ENCODE measurements around the gene DOCK9. TPM values are rescaled to one million over a fixed set of nuclear protein-coding genes. Genes with fewer than 3 reads are reported as not detected.

Gene DOCK9
- polyA plus RNA-seq, 3 donors, result 0.01 TPM; not detected in 2

GRCh38 chr13:98873377-98874028 is 104.4 kb downstream of the DOCK9 start:
- Histone ChIP-seq H3K27ac (ENCODE audit: low read depth in 1 of 2, low read length in 2 of 2) (no peak overlapping the region), H3K4me1 (ENCODE audit: control insufficient read depth in 1 of 2, insufficient read depth in 2 of 2, low read length in 2 of 2) (no peaks in the 10 kb centered on the region), H3K9ac (ENCODE audit: insufficient read depth, low read length, poor library complexity, severe bottlenecking) (no peak overlapping the region), H3K27me3 (ENCODE audit: control insufficient read depth in 2 of 2, insufficient read depth in 2 of 2, low read length in 2 of 2) (peaks cover 0 to 2% of the 10 kb centered on the region in 2 donors), H2AFZ (ENCODE audit: insufficient read depth, low read depth, low read length, poor library complexity, severe bottlenecking) (no peak overlapping the region), H3K36me3 (replicated peaks in 1 of 2; ENCODE audit: control insufficient read depth in 1 of 2, insufficient read depth in 2 of 2, low read length in 2 of 2) (no peaks in the 10 kb centered on the region), H3K9me3 (replicated peaks in 1 of 2; ENCODE audit: control insufficient read depth in 1 of 2, insufficient read depth in 1 of 2, low read length in 2 of 2) (peaks cover 0 to 9% of the 10 kb centered on the region in 2 donors), H3K79me2 (ENCODE audit: insufficient read depth, low read length) (no peaks in the 10 kb centered on the region), H3K4me3 (replicated peaks in 1 of 3; ENCODE audit: low read depth in 2 of 3, low read length in 3 of 3) (no peak overlapping the region), H4K20me1 (ENCODE audit: insufficient read depth, low read length) (no peaks in the 10 kb centered on the region), H3K4me2 (replicated peaks; ENCODE audit: extremely low read depth, low read length, poor library complexity, severe bottlenecking) (no peak overlapping the region)
- DNase-seq, result no peak
- no peak overlapping the region for H3K4me3 Mint-ChIP-seq
- H3K27me3 Mint-ChIP-seq (ENCODE audit: low read depth in 3 of 3), result peaks cover 5 to 6% (median 6%) of the 10 kb centered on the region in 3 donors
- WGBS (ENCODE audit: insufficient coverage), result no CpG with 5 or more reads among the region's 3 CpGs
- peaks cover 3 to 17% (median 10%) of the 10 kb centered on the region in 7 donors for H3K9me3 Mint-ChIP-seq
- H3K27ac Mint-ChIP-seq, result no peak overlapping the region
- intact Hi-C loops (cut with micrococcal nuclease), result no loop called here
- no peaks in the 10 kb centered on the region for H3K36me3 Mint-ChIP-seq
- H3K4me1 Mint-ChIP-seq, result no peaks in the 10 kb centered on the region
- TF ChIP-seq, protein P1, sequence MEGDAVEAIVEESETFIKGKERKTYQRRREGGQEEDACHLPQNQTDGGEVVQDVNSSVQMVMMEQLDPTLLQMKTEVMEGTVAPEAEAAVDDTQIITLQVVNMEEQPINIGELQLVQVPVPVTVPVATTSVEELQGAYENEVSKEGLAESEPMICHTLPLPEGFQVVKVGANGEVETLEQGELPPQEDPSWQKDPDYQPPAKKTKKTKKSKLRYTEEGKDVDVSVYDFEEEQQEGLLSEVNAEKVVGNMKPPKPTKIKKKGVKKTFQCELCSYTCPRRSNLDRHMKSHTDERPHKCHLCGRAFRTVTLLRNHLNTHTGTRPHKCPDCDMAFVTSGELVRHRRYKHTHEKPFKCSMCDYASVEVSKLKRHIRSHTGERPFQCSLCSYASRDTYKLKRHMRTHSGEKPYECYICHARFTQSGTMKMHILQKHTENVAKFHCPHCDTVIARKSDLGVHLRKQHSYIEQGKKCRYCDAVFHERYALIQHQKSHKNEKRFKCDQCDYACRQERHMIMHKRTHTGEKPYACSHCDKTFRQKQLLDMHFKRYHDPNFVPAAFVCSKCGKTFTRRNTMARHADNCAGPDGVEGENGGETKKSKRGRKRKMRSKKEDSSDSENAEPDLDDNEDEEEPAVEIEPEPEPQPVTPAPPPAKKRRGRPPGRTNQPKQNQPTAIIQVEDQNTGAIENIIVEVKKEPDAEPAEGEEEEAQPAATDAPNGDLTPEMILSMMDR (IDR thresholded peaks at IDR 0.05), result no peak

DNA sequence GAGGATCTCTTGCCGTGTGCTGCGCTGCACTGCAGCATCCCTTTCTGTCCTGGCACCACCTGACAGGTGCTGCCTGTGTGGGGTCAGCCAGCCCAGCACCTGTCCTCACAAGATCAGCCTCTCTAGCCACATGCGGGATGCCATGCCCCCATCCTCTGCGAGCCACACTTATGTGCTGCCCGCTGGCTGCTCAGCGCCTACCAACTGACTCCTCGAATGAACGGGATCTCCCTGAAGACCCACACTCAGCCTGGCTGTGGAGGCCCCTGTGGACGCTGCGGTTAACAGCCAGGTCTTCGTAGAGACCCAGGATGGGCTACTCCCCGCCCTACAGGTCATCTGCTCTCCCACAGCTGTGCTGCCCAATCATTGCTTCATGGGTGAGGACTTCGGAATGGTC is 106.1 kb downstream of the DOCK9 start:
- Histone ChIP-seq H3K27me3 (ENCODE audit: control insufficient read depth in 2 of 2, insufficient read depth in 2 of 2, low read length in 2 of 2) (peaks cover 0 to 2% of the 10 kb centered on the region in 2 donors), H3K4me1 (ENCODE audit: control insufficient read depth in 1 of 2, insufficient read depth in 2 of 2, low read length in 2 of 2) (no peaks in the 10 kb centered on the region), H3K9ac (ENCODE audit: insufficient read depth, low read length, poor library complexity, severe bottlenecking) (no peak overlapping the region), H3K9me3 (replicated peaks in 1 of 2; ENCODE audit: control insufficient read depth in 1 of 2, insufficient read depth in 1 of 2, low read length in 2 of 2) (peaks cover 0 to 9% of the 10 kb centered on the region in 2 donors), H3K79me2 (ENCODE audit: insufficient read depth, low read length) (no peaks in the 10 kb centered on the region), H3K36me3 (replicated peaks in 1 of 2; ENCODE audit: control insufficient read depth in 1 of 2, insufficient read depth in 2 of 2, low read length in 2 of 2) (no peaks in the 10 kb centered on the region), H3K27ac (ENCODE audit: low read depth in 1 of 2, low read length in 2 of 2) (no peak overlapping the region), H3K4me2 (replicated peaks; ENCODE audit: extremely low read depth, low read length, poor library complexity, severe bottlenecking) (no peak overlapping the region), H2AFZ (ENCODE audit: insufficient read depth, low read depth, low read length, poor library complexity, severe bottlenecking) (no peak overlapping the region), H3K4me3 (replicated peaks in 1 of 3; ENCODE audit: low read depth in 2 of 3, low read length in 3 of 3) (no peak overlapping the region), H4K20me1 (ENCODE audit: insufficient read depth, low read length) (no peaks in the 10 kb centered on the region)
- DNase-seq, result no peak
- no peak overlapping the region for H3K27ac Mint-ChIP-seq
- peaks cover 3 to 17% (median 10%) of the 10 kb centered on the region in 7 donors for H3K9me3 Mint-ChIP-seq
- TF ChIP-seq, protein P1 (IDR thresholded peaks at IDR 0.05), result no peak
- 97% methylated on average over 13 of the region's 13 CpGs for WGBS (ENCODE audit: insufficient coverage)
- H3K27me3 Mint-ChIP-seq (ENCODE audit: low read depth in 3 of 3), result peaks cover 7 to 11% (median 9%) of the 10 kb centered on the region in 3 donors
- H3K36me3 Mint-ChIP-seq, result no peaks in the 10 kb centered on the region
- no peaks in the 10 kb centered on the region for H3K4me1 Mint-ChIP-seq
- intact Hi-C loops (cut with micrococcal nuclease), result no loop called here
- no peak overlapping the region for H3K4me3 Mint-ChIP-seq

Data from CD14-positive monocyte (primary cell).